ENCODE measurements around the gene SLC29A1.

GRCh38 chr6:44258325-44258863 is 35.0 kb downstream of the SLC29A1 start:
- TF ChIP-seq RCOR1 (IDR thresholded peaks at IDR 0.05; ENCODE audit: borderline replicate concordance in 1 of 2, low read depth in 2 of 2, low read length in 2 of 2) (no peak), SAFB (IDR thresholded peaks at IDR 0.05; ENCODE audit: borderline replicate concordance, low read depth, low read length) (no peak)
